Esophagus squamous epithelium (tissue), 4 donors: ENCODE measurements around the gene CDKN2B.

Experiments
- POLR2A ChIP-seq, 4 donors: fragments of 450-650 bp; IDR thresholded peaks; one replicate each; pipeline ENCODE4 v1.6.1; 2017; ENCODE audit warnings: antibody characterized with exemption in 4 of 4, mild to moderate bottlenecking in 4 of 4, moderate library complexity in 3 of 4
- TF ChIP-seq, protein P1 (sequence below), 6 experiments: fragments of 450-650 bp in 4 of 6; fragments of 200-600 bp in 2 of 6; sonication (generic) in 2 of 6; IDR thresholded peaks; one replicate each; pipeline ENCODE4 v1.5.1; 2016 to 2019; ENCODE audit warnings: antibody characterized with exemption in 6 of 6, mild to moderate bottlenecking in 4 of 6, moderate library complexity in 4 of 6

GRCh38 chr9:22054529-22054928 lies 45.4 kb upstream of the CDKN2B start:
- TF ChIP-seq, protein P1, sequence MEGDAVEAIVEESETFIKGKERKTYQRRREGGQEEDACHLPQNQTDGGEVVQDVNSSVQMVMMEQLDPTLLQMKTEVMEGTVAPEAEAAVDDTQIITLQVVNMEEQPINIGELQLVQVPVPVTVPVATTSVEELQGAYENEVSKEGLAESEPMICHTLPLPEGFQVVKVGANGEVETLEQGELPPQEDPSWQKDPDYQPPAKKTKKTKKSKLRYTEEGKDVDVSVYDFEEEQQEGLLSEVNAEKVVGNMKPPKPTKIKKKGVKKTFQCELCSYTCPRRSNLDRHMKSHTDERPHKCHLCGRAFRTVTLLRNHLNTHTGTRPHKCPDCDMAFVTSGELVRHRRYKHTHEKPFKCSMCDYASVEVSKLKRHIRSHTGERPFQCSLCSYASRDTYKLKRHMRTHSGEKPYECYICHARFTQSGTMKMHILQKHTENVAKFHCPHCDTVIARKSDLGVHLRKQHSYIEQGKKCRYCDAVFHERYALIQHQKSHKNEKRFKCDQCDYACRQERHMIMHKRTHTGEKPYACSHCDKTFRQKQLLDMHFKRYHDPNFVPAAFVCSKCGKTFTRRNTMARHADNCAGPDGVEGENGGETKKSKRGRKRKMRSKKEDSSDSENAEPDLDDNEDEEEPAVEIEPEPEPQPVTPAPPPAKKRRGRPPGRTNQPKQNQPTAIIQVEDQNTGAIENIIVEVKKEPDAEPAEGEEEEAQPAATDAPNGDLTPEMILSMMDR (IDR thresholded peaks at IDR 0.05) = no peak
- TF ChIP-seq POLR2A (IDR thresholded peaks at IDR 0.05) = no peak
